ENCODE data around the gene PTF1A.

Gene PTF1A

GRCh38 chr10:23198610-23198939, 6.5 kb downstream of the PTF1A start:
- no peak for DNase-seq (ENCODE audit: low read depth, low spot score)
- no peak overlapping the region for H3K27ac ChIP-seq
- H3K4me3 ChIP-seq: peak overlapping the region; percentile 62
- TF ChIP-seq POLR2AphosphoS5 (IDR thresholded peaks at IDR 0.05; ENCODE audit: borderline replicate concordance, low read depth, low read length) (no peak), EZH2 (IDR thresholded peaks at IDR 0.05) (no peak), FOXP2 (optimal IDR thresholded peaks at IDR 0.05; ENCODE audit: control extremely low read depth, extremely low read length, insufficient read depth) (no peak)
- no peaks in the 10 kb centered on the region for H3K36me3 ChIP-seq (ENCODE audit: insufficient read depth, low read length)
- H3K9me3 ChIP-seq (ENCODE audit: low read depth, low read length): no peaks in the 10 kb centered on the region
- H3K9ac ChIP-seq (ENCODE audit: insufficient read length): no peak overlapping the region

DNA sequence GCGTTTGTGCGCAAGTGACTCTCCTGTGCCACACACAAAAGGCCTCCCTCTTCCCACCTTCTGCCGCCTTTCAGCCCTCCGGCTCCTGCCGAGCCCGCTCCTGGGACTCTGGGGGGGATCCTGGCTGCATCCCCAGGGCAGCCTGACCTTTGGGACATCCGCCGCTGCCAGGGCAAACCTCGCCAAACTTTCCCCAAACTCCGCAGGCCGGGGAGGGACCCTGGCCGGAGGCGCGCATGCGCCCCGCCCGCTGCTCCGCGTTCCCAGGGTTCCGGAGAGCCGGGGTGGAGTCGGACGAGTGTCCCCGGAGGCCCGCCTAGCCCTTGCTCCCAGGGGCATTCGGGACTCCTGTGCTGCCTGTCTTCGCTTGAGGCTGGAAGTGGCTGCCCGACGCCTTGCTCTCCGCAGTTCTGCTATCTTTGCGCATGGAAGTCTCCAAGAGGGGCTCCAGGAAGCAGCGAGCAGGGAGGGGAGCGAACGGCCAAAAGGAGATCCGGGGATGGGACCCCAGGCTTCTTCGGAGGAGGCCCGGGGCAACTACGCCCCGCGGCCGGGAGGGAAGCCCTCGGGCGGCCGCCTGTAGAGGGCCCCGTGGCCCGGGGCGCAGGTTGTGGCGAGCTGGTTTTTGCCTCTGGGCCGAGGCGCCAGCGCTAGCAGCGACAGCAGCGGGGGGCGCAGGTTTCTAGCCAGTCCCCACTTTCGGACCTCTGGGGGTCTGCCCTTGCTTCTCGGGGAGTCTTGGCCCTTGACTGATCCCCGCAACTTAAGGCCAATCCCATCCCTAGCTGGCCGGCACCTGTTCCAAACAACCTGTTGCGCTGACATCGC, 7.0 kb downstream of the PTF1A start:
- Histone ChIP-seq H3K4me3 (peak overlapping the region; percentile 62), H3K27ac (no peak overlapping the region), H3K9ac (ENCODE audit: insufficient read length) (no peak overlapping the region), H3K9me3 (ENCODE audit: low read depth, low read length) (no peaks in the 10 kb centered on the region), H3K36me3 (ENCODE audit: insufficient read depth, low read length) (no peaks in the 10 kb centered on the region)
- DNase-seq (ENCODE audit: low read depth, low spot score): no peak
- TF ChIP-seq POLR2AphosphoS5 (IDR thresholded peaks at IDR 0.05; ENCODE audit: borderline replicate concordance, low read depth, low read length) (no peak), FOXP2 (optimal IDR thresholded peaks at IDR 0.05; ENCODE audit: control extremely low read depth, extremely low read length, insufficient read depth) (no peak), EZH2 (IDR thresholded peaks at IDR 0.05) (no peak)

DNA sequence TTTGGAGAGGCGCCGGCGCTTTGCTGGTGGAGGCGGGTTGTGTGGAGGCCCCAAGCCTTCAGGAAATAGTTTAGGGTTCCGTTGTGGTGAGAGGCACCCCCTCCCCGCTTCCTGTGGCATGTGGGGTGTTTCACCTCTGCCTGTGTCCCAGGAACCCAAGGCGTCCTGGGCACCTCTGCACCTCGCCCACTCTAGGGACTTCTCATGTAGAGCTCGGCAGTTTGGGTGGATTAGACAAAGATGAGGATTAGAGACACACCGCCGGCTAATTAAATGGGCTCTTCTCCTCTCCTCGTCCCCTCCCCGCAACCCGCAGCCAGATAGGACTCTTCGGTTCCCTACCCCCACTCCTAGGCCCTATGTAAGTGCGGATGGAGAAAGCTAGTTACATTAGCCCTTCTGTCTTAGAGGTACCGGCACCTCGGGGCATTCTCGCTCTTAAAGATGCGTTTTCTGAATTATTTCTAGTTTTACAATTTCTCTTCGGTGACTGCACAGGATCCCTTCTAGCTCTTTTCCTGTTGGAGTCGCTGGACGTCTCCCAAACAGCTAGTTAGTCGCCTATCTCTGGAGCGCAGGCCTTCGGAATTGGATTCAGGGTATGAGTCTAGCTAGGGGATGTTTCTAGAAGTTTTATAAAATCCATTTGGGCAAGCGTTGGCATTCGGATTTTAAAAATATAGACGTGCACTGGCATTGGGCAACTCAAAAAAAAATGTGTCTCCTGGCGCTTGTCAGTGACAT, 7.8 kb downstream of the PTF1A start:
- no peak for DNase-seq (ENCODE audit: low read depth, low spot score)
- TF ChIP-seq EZH2 (IDR thresholded peaks at IDR 0.05) (no peak), POLR2AphosphoS5 (IDR thresholded peaks at IDR 0.05; ENCODE audit: borderline replicate concordance, low read depth, low read length) (no peak), FOXP2 (optimal IDR thresholded peaks at IDR 0.05; ENCODE audit: control extremely low read depth, extremely low read length, insufficient read depth) (no peak)
- no peak overlapping the region for H3K4me3 ChIP-seq
- H3K9ac ChIP-seq (ENCODE audit: insufficient read length): no peak overlapping the region
- H3K9me3 ChIP-seq (ENCODE audit: low read depth, low read length): no peaks in the 10 kb centered on the region
- H3K27ac ChIP-seq: no peak overlapping the region
- no peaks in the 10 kb centered on the region for H3K36me3 ChIP-seq (ENCODE audit: insufficient read depth, low read length)

- Histone ChIP-seq H3K36me3 (ENCODE audit: insufficient read depth, low read length) (no peaks in the 10 kb centered on the region), H3K9ac (ENCODE audit: insufficient read length) (no peak overlapping the region), H3K27ac (no peak overlapping the region), H3K4me3 (no peak overlapping the region), H3K9me3 (ENCODE audit: low read depth, low read length) (no peaks in the 10 kb centered on the region)
- TF ChIP-seq EZH2 (IDR thresholded peaks at IDR 0.05) (no peak), POLR2AphosphoS5 (IDR thresholded peaks at IDR 0.05; ENCODE audit: borderline replicate concordance, low read depth, low read length) (no peak)
- DNase-seq (ENCODE audit: low read depth, low spot score): no peak
Measured at GRCh38 chr10:23200586-23200985, 8.5 kb downstream of the PTF1A start.

- TF ChIP-seq EZH2 (IDR thresholded peaks at IDR 0.05) (no peak), FOXP2 (optimal IDR thresholded peaks at IDR 0.05; ENCODE audit: control extremely low read depth, extremely low read length, insufficient read depth) (no peak), POLR2AphosphoS5 (IDR thresholded peaks at IDR 0.05; ENCODE audit: borderline replicate concordance, low read depth, low read length) (no peak)
- Histone ChIP-seq H3K9ac (ENCODE audit: insufficient read length) (no peak overlapping the region), H3K36me3 (ENCODE audit: insufficient read depth, low read length) (no peaks in the 10 kb centered on the region), H3K27ac (no peak overlapping the region), H3K9me3 (ENCODE audit: low read depth, low read length) (no peaks in the 10 kb centered on the region), H3K4me3 (no peak overlapping the region)
- no peak for DNase-seq (ENCODE audit: low read depth, low spot score)
Measured at GRCh38 chr10:23200997-23201652, 9.0 kb downstream of the PTF1A start.

- Histone ChIP-seq H3K4me3 (no peak overlapping the region), H3K36me3 (ENCODE audit: insufficient read depth, low read length) (no peaks in the 10 kb centered on the region), H3K9me3 (ENCODE audit: low read depth, low read length) (no peaks in the 10 kb centered on the region), H3K9ac (ENCODE audit: insufficient read length) (no peak overlapping the region), H3K27ac (no peak overlapping the region)
- DNase-seq (ENCODE audit: low read depth, low spot score): no peak
- TF ChIP-seq POLR2AphosphoS5 (IDR thresholded peaks at IDR 0.05; ENCODE audit: borderline replicate concordance, low read depth, low read length): no peak
Measured at GRCh38 chr10:23201837-23202236, 9.7 kb downstream of the PTF1A start.

DNA sequence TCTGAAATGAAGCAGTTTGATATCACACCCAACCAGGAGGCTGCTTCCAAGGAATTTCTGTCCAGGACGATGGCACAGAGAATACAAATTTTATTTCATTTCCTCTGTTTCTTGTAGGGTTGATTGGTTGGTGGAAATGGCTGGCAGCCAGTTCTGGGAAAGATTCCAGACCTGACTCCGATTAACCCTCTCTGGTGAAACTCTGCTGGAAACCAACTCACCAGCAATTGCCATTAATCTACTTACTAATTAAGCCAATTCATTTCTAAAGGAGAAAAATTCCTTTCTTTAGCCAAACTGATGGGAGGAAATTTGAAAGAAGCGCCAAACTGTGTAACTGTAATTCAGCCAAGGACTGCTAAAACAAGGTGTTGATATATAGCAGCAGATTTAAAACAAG, 10.7 kb downstream of the PTF1A start:
- H3K9me3 ChIP-seq (ENCODE audit: low read depth, low read length): no peaks in the 10 kb centered on the region
- H3K9ac ChIP-seq (ENCODE audit: insufficient read length): no peak overlapping the region
- TF ChIP-seq POLR2AphosphoS5 (IDR thresholded peaks at IDR 0.05; ENCODE audit: borderline replicate concordance, low read depth, low read length): no peak
- no peak for TF ChIP-seq EZH2 (IDR thresholded peaks at IDR 0.05)
- no peak for TF ChIP-seq FOXP2 (optimal IDR thresholded peaks at IDR 0.05; ENCODE audit: control extremely low read depth, extremely low read length, insufficient read depth)
- 0 out of 2 replicates have a peak overlapping the region, but pooled peaks have one; percentile 22 for H3K4me3 ChIP-seq
- H3K27ac ChIP-seq: no peak overlapping the region
- H3K36me3 ChIP-seq (ENCODE audit: insufficient read depth, low read length): no peaks in the 10 kb centered on the region
- DNase-seq (ENCODE audit: low read depth, low spot score): no peak
